ENCODE measurements around the gene PPFIA4. TPM values are rescaled to one million over a fixed set of nuclear protein-coding genes. Genes with fewer than 3 reads are reported as not detected.

PPFIA4 gene
- total and polyA plus RNA-seq, 11 donors: 11.2 to 50.3 (median 35.5) TPM

DNA sequence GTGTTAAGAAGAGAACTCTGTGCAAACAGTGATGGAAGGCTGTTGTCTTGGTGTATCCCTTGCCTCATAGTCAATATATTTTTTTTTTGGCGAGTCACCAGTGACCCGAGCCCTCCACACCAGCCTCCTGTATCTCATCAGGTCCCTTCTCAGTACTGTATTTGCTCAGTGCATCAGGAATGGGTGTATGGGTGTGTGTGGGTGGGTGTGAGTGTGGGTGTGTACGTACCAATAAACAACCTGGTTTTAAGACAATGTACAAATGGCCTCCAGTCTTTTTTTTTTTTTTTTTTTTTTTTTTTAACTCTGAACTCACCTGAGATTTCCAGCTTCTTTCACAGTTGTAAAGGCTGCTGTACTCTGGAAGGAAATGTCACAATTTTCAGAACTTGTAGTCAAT lies 52.2 kb downstream of the PPFIA4 start:
- no peak overlapping the region for H3K4me3 ChIP-seq
- WGBS, 4 donors: 92 to 96% (median 95%) methylated on average over 3 of the region's 3 CpGs
- ATAC-seq: no peak
- no peaks in the 10 kb centered on the region for H3K9me3 ChIP-seq
- no peak for DNase-seq
- no peak for TF ChIP-seq POLR2A (IDR thresholded peaks at IDR 0.05)
- TF ChIP-seq, protein P1, sequence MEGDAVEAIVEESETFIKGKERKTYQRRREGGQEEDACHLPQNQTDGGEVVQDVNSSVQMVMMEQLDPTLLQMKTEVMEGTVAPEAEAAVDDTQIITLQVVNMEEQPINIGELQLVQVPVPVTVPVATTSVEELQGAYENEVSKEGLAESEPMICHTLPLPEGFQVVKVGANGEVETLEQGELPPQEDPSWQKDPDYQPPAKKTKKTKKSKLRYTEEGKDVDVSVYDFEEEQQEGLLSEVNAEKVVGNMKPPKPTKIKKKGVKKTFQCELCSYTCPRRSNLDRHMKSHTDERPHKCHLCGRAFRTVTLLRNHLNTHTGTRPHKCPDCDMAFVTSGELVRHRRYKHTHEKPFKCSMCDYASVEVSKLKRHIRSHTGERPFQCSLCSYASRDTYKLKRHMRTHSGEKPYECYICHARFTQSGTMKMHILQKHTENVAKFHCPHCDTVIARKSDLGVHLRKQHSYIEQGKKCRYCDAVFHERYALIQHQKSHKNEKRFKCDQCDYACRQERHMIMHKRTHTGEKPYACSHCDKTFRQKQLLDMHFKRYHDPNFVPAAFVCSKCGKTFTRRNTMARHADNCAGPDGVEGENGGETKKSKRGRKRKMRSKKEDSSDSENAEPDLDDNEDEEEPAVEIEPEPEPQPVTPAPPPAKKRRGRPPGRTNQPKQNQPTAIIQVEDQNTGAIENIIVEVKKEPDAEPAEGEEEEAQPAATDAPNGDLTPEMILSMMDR (IDR thresholded peaks at IDR 0.05): no peak
- intact Hi-C loops (cut with DNase I): no loop called here
- peaks cover 0 to 12% (median 4%) of the 10 kb centered on the region in 12 donors for H3K4me1 ChIP-seq
- peaks cover 0 to 3% (median 0%) of the 10 kb centered on the region in 9 donors for H3K36me3 ChIP-seq
- H3K27me3 ChIP-seq: peaks cover 0 to 16% (median 7%) of the 10 kb centered on the region in 9 donors
- H3K27ac ChIP-seq: no peak overlapping the region

DNA sequence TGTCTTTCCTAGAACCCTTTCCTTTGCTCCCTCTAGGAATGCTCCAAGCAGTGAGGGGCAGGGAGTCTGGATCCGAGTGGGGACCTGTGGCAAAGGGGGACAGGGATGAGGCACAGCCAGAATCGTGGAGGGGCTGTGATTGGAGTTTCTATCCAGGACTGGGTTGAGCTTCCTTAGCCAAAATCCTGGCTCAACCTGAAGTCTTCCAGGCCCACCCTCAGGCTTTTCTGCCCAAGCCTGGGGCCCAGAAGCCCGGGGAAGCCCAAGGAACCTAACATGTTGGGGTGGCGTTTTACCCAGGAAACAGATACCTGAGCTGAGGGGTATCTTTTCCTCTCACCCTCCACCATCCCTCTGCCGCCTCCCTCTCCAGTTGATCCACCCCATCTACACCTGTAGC lies 54.2 kb downstream of the PPFIA4 start:
- peaks cover 0 to 3% (median 0%) of the 10 kb centered on the region in 9 donors for H3K36me3 ChIP-seq
- intact Hi-C loops (cut with DNase I): loop anchor here in 1 of 10 donors (5.0 kb wide), 1 partner anchor 38 kb away; no protein-coding TSS in a partner anchor
- peaks cover 0 to 8% (median 6%) of the 10 kb centered on the region in 9 donors for H3K27me3 ChIP-seq
- H3K4me3 ChIP-seq: no peak overlapping the region
- TF ChIP-seq, protein P1 (IDR thresholded peaks at IDR 0.05): no peak
- 93 to 97% (median 95%) methylated on average over 5 of the region's 5 CpGs for WGBS, 4 donors
- H3K9me3 ChIP-seq: no peaks in the 10 kb centered on the region
- H3K27ac ChIP-seq: no peak overlapping the region
- peaks cover 0 to 15% (median 0%) of the 10 kb centered on the region in 12 donors for H3K4me1 ChIP-seq
- DNase-seq (no peak), ATAC-seq (no peak)

DNA sequence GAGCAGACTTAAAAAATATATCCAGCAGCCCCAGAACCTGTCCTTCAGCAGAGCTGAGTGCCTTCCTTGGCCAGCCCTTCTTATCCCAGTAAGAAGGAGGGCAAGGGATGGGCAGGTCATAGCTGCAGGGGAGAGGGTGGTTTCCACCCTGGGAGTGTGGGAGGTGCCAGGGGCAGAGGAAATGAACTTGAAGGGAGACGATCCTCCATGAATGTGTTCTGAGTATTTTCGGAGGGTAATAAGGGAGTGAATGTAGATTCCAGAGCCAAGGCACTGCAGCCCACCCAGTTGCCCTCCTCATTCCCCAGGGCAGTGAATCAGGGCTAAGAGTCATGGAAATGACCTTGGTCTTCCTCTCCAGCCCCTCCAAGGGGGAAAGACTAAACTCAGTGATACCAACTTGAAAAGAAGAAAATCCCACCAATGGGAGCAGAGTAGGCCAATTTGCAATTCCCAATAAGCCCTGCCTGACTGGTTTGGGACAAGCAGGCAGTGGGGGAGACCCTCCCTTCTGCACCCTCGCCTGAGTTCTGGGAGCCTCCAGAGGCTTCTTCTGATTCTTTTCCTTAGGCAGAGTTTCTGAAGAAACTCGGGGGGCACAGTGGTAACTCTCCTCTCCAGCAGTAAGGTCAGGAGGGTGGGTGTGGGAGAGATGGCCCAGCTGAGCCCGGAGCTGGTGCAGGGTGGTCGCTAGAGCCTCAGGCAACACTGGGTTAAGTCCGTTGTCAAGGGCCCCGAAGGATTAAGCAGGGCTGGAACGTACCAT lies 55.4 kb downstream of the PPFIA4 start:
- H3K9me3 ChIP-seq: no peaks in the 10 kb centered on the region

DNA sequence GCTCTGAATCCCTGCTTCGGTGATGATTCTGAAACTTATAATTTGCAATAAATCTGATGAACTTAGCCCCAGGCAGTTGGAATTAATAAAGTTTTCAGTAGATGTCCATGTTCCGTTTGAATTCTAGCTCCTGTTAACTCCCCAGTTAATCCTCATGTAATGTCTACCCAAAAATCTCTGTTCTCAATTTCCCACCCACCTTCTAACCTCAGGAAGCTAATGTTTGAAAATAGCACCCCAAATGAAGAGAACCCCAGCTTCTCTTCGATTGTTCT lies 55.9 kb downstream of the PPFIA4 start:
- intact Hi-C loops (cut with DNase I): loop anchor here in 1 of 10 donors (5.0 kb wide), 1 partner anchor 40 kb away; no protein-coding TSS in a partner anchor
- H3K4me1 ChIP-seq: peaks cover 0 to 15% (median 0%) of the 10 kb centered on the region in 12 donors
- H3K27ac ChIP-seq: peak overlapping the region in 2 of 12 donors; percentile 4 to 29
- WGBS, 4 donors: 72 to 80% (median 76%) methylated on average over 3 of the region's 3 CpGs
- H3K36me3 ChIP-seq: no peaks in the 10 kb centered on the region
- H3K27me3 ChIP-seq: no peaks in the 10 kb centered on the region
- no peak overlapping the region for H3K4me3 ChIP-seq
- no peak for TF ChIP-seq POLR2A (IDR thresholded peaks at IDR 0.05)
- TF ChIP-seq, protein P1 (IDR thresholded peaks at IDR 0.05): no peak
- ATAC-seq (no peak), DNase-seq (no peak)
- no peaks in the 10 kb centered on the region for H3K9me3 ChIP-seq

More for the DNA sequence above, 55.4 kb downstream of the PPFIA4 start:
- TF ChIP-seq, protein P1 (IDR thresholded peaks at IDR 0.05): no peak
- TF ChIP-seq POLR2A (IDR thresholded peaks at IDR 0.05): no peak
- peaks cover 0 to 15% (median 0%) of the 10 kb centered on the region in 12 donors for H3K4me1 ChIP-seq
- no peaks in the 10 kb centered on the region for H3K27me3 ChIP-seq
- DNase-seq: peak in 1 of 5 donors; percentile 5
- 63 to 74% (median 70%) methylated on average over 9 of the region's 9 CpGs for WGBS, 4 donors
- no peak overlapping the region for H3K27ac ChIP-seq
- ATAC-seq: no peak
- intact Hi-C loops (cut with DNase I): loop anchor here in 1 of 10 donors (5.0 kb wide), 1 partner anchor 39 kb away; no protein-coding TSS in a partner anchor
- peaks cover 0 to 1% (median 0%) of the 10 kb centered on the region in 9 donors for H3K36me3 ChIP-seq
- H3K4me3 ChIP-seq: no peak overlapping the region
